CD4-positive, alpha-beta T cell treated with Interleukin-15 for 4 hours (primary cell): Measurements from ENCODE around the gene SNRNP70.
"Not testable (repeated sequence)": the region's sequence is repeated elsewhere in the genome, so short reads cannot be mapped to it uniquely, and the experiment has no call there.

ENCODE experiments used
- DNase-seq: peaks from one replicate; pipeline ENCODE4 v3.0.0-alpha.2; 2020; ENCODE audit warnings: low spot score

SNRNP70 gene

GRCh38 chr19:49064768-49065611 lies 20.3 kb upstream of the SNRNP70 start, which contains the start of gene NTF4:
TSS of gene NTF4 (minus strand) at chr19:49064818. CDS start at chr19:49061997, 2,821 bp downstream.
- DNase-seq, result no peak

GRCh38 chr19:49065905-49066512 lies 19.2 kb upstream of the SNRNP70 start:
- no peak for DNase-seq

GRCh38 chr19:49067554-49067953 lies 17.7 kb upstream of the SNRNP70 start:
- no peak for DNase-seq

- DNase-seq, result no peak
Measured at GRCh38 chr19:49069026-49069425, 16.2 kb upstream of the SNRNP70 start.

GRCh38 chr19:49070416-49070815 lies 14.8 kb upstream of the SNRNP70 start:
- no peak for DNase-seq

GRCh38 chr19:49071860-49072547 lies 13.2 kb upstream of the SNRNP70 start:
- no peak for DNase-seq

GRCh38 chr19:49073514-49074378 lies 11.5 kb upstream of the SNRNP70 start:
- no peak for DNase-seq

GRCh38 chr19:49074869-49075268 lies 10.4 kb upstream of the SNRNP70 start:
- not testable (repeated sequence) for DNase-seq

- DNase-seq, result no peak
Measured at GRCh38 chr19:49080392-49080791, 4.9 kb upstream of the SNRNP70 start.

- no peak for DNase-seq
Measured at GRCh38 chr19:49081273-49081672, 4.0 kb upstream of the SNRNP70 start.

GRCh38 chr19:49084206-49085019 lies 838 bp upstream of the SNRNP70 start:
- no peak for DNase-seq

- no peak for DNase-seq
Measured at GRCh38 chr19:49085868-49086232, 599 bp downstream of the SNRNP70 start.

- no peak for DNase-seq
Measured at GRCh38 chr19:49086296-49086695, 1.0 kb downstream of the SNRNP70 start.

GRCh38 chr19:49091391-49092038 lies 6.3 kb downstream of the SNRNP70 start:
- no peak for DNase-seq

- DNase-seq, result no peak
Measured at GRCh38 chr19:49092686-49093085, 7.4 kb downstream of the SNRNP70 start.

GRCh38 chr19:49094505-49095482 lies 9.5 kb downstream of the SNRNP70 start:
- DNase-seq, result no peak

- DNase-seq, result peak; percentile 81
Measured at GRCh38 chr19:49097453-49098288, 12.4 kb downstream of the SNRNP70 start.

- DNase-seq, result no peak
Measured at GRCh38 chr19:49098795-49099194, 13.5 kb downstream of the SNRNP70 start.
